OCI-LY7 (cell line): Measurements from ENCODE around the gene HACL1.

Experiments
- EZH2phosphoT487 ChIP-seq: fragments of 200-600 bp; sonication (generic); IDR thresholded peaks from 2 replicates; pipeline ENCODE4 v1.6.1; 2018; ENCODE audit warnings: low read depth, borderline replicate concordance, mild to moderate bottlenecking, mixed run types, antibody characterized with exemption, low read length, moderate library complexity, mixed read lengths
- TF ChIP-seq, protein P1 (sequence below): fragments of 200-600 bp; sonication (generic); conservative IDR thresholded peaks from 2 replicates; pipeline ENCODE4 v1.5.1; 2014; ENCODE audit warnings: mild to moderate bottlenecking, antibody characterized with exemption, low read length, moderate library complexity, mixed read lengths

DNA sequence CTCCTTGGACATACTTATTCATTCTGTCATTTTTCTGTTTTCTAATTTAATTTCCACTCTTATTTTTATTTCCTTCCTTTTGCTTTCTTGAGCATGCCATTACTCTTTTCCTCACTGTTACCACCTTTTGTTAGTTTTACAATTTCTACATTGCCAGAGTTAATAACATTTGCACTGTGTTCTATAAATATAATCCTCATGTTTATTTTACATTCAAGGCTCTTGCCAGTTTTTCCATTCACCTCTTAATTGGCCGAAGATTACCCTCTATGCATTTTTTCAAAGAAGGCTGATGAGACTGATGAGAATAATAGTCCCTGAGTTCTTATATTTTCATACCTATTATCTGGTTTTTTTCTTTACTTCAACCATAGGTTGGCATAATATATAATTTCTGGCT, 10.6 kb upstream of the HACL1 start:
- TF ChIP-seq, protein P1, sequence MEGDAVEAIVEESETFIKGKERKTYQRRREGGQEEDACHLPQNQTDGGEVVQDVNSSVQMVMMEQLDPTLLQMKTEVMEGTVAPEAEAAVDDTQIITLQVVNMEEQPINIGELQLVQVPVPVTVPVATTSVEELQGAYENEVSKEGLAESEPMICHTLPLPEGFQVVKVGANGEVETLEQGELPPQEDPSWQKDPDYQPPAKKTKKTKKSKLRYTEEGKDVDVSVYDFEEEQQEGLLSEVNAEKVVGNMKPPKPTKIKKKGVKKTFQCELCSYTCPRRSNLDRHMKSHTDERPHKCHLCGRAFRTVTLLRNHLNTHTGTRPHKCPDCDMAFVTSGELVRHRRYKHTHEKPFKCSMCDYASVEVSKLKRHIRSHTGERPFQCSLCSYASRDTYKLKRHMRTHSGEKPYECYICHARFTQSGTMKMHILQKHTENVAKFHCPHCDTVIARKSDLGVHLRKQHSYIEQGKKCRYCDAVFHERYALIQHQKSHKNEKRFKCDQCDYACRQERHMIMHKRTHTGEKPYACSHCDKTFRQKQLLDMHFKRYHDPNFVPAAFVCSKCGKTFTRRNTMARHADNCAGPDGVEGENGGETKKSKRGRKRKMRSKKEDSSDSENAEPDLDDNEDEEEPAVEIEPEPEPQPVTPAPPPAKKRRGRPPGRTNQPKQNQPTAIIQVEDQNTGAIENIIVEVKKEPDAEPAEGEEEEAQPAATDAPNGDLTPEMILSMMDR = no peak
- TF ChIP-seq EZH2phosphoT487 = no peak
